HL-60 (cell line): ENCODE results near the gene KRTAP12-2.

Source experiments
- DNase-seq, 2 experiments: peaks; one replicate each; pipeline ENCODE4 v3.0.0-alpha.2; 2010 to 2020; ENCODE audit warnings: low read depth in 1 of 2, low spot score in 1 of 2
- H3K27ac ChIP-seq: fragments of 250-450 bp; sonication (Bioruptor Pico); replicated peaks from 2 replicates; pipeline ENCODE4 v1.5.1; 2020; ENCODE audit warnings: mild to moderate bottlenecking, moderate library complexity
- H3K27me3 ChIP-seq: fragments of 250-450 bp; sonication (Bioruptor Pico); 2 replicates; pipeline ENCODE4 v1.5.1; 2021; ENCODE audit warnings: mild to moderate bottlenecking, moderate library complexity; ENCODE audit not compliant: insufficient read depth, poor library complexity, severe bottlenecking
- H3K4me3 ChIP-seq: replicated peaks from 2 replicates; pipeline ENCODE4 v1.5.1; 2011; ENCODE audit warnings: mild to moderate bottlenecking, control low read depth, low read length; ENCODE audit not compliant: insufficient read depth
- CTCF ChIP-seq: IDR thresholded peaks from one replicate; pipeline ENCODE4 v1.5.1; 2011; ENCODE audit warnings: low read length, control low read depth, inconsistent platforms; ENCODE audit not compliant: insufficient read depth
- GABPA ChIP-seq: IDR thresholded peaks from 2 replicates; pipeline ENCODE4 v1.6.1; 2012; ENCODE audit warnings: low read depth
- POLR2AphosphoS5 ChIP-seq: IDR thresholded peaks from 2 replicates; pipeline ENCODE4 v1.6.1; 2012; ENCODE audit warnings: low read depth
- REST ChIP-seq: IDR thresholded peaks from 2 replicates; pipeline ENCODE4 v1.6.1; 2012; ENCODE audit warnings: low read depth; ENCODE audit not compliant: insufficient replicate concordance
- SPI1 ChIP-seq: IDR thresholded peaks from 2 replicates; pipeline ENCODE4 v1.6.1; 2012; ENCODE audit warnings: low read depth, mild to moderate bottlenecking, borderline replicate concordance

KRTAP12-2 gene

GRCh38 chr21:44626673-44627143 is 40.0 kb downstream of the KRTAP12-2 start, which contains the start of gene KRTAP10-9:
Gene KRTAP10-9 (plus strand): TSS chr21:44627093. CDS start chr21:44627172, 79 bp downstream.
- Histone ChIP-seq H3K27me3 (no peaks in the 10 kb centered on the region), H3K4me3 (no peak within 1 kb of the TSS), H3K27ac (no peak within 1 kb of the TSS)
- DNase-seq: no peak
- no peak for TF ChIP-seq SPI1
- TF ChIP-seq GABPA: no peak
- TF ChIP-seq POLR2AphosphoS5: no peak
- TF ChIP-seq REST: no peak
- TF ChIP-seq CTCF: no peak

- no peak overlapping the region for H3K4me3 ChIP-seq
- no peak overlapping the region for H3K27ac ChIP-seq
- H3K27me3 ChIP-seq: no peaks in the 10 kb centered on the region
- TF ChIP-seq CTCF (no peak), POLR2AphosphoS5 (no peak), SPI1 (no peak), REST (no peak), GABPA (no peak)
- DNase-seq: no peak
Measured at GRCh38 chr21:44626262-44626661, 40.5 kb downstream of the KRTAP12-2 start.

GRCh38 chr21:44625756-44626155 is 41.0 kb downstream of the KRTAP12-2 start:
- no peak for TF ChIP-seq SPI1
- TF ChIP-seq CTCF: no peak
- no peak for TF ChIP-seq REST
- no peak for TF ChIP-seq GABPA
- TF ChIP-seq POLR2AphosphoS5: no peak
- Histone ChIP-seq H3K27ac (no peak overlapping the region), H3K4me3 (no peak overlapping the region), H3K27me3 (no peaks in the 10 kb centered on the region)
- no peak for DNase-seq
